K562 treated with DMSO at 1 percent for 24 hours (cell line): ENCODE measurements around the gene GJB6. TPM values are rescaled to one million over a fixed set of nuclear protein-coding genes. Genes with fewer than 3 reads are reported as not detected.

Source experiments
- total RNA-seq: library from RNA; unstranded; fragments of 300-600 nt; gene quantifications from 2 replicates; pipeline ENCODE4 v1.2.3, GENCODE V29; 2022; ENCODE audit warnings: low read depth; ENCODE audit not compliant: insufficient read depth

The GJB6 gene
- not detected in 2 replicates for total RNA-seq

DNA sequence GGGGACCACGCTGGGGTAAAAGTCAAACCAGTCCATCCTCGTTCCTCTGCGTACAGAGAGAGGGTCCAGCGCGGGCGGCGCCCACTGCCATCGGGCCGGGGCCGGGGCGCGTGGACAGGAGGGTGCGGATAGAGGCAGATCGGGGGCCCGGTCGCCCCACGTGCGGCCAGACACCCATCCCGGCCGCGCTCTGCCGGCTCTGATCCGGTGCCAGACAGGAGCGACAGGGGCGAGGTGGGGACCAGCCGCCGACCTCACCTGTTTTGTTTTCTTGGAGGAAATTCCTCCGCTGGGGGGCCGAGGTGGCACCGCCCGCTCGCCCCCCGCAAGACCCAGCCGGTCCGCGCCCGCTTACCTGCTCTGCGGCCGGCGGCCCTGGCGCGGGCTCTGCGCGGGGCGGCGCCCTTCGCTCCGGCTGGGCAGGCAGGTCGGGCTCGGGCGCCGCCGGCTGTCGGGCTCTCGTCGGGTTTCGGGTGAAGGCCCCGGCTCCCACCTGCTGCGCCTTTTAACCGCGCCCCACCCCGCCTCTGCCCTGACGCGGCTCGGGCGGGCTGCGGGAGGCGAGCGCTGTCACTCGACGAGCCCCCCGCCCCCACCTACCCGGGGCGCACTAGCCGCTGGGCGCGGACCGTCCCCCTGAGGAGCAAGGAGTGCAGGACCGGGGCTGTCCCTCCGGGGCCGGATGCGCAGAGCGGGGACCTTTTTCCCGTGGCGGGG is at the start of gene GJB6:
Gene GJB6 (minus strand): TSS at position 481 of the 717 bp plus-strand sequence. CDS start 8,839 bp downstream, outside the sequence.

DNA sequence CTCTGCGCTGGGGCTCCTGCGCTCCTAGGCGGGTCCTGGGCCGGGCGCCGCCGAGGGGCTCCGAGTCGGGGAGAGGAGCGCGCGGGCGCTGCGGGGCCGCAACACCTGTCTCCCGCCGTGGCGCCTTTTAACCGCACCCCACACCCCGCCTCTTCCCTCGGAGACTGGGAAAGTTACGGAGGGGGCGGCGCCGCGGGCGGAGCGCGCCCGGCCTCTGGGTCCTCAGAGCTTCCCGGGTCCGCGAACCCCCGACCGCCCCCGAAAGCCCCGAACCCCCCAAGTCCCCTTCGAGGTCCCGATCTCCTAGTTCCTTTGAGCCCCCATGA is 39.3 kb downstream of the GJB6 start, which contains the start of gene GJB2:
Gene GJB2 (minus strand): TSS at position 103 of the 326 bp plus-strand sequence. CDS start 3,357 bp downstream, outside the sequence.

Other genes with a start within 250 kb of the GJB6 start
- 0.07 TPM in 1 of 2 replicates, not detected in the other for gene GJA3, start 71.3 kb downstream of the GJB6 start, total RNA-seq
- not detected in 2 replicates for gene GJB2, start 39.4 kb downstream of the GJB6 start, total RNA-seq